GM12878 (cell line): ENCODE measurements around the gene ZNF574. TPM values are rescaled to one million over a fixed set of nuclear protein-coding genes. Genes with fewer than 3 reads are reported as not detected.
A peak's percentile ranks its signal among the peaks of the same experiment; 100 is the strongest.

ENCODE experiments used
- ATF2 ChIP-seq: IDR thresholded peaks from 2 replicates; pipeline ENCODE4 v1.6.1; 2012; ENCODE audit warnings: low read length, inconsistent platforms
- ATF7 ChIP-seq: fragments of 450-650 bp; IDR thresholded peaks from 2 replicates; pipeline ENCODE4 v1.6.1; 2016; ENCODE audit warnings: low read depth, mild to moderate bottlenecking
- DPF2 ChIP-seq: fragments of 450-650 bp; IDR thresholded peaks from 2 replicates; pipeline ENCODE4 v1.6.1; 2017; ENCODE audit warnings: mild to moderate bottlenecking
- E2F8 ChIP-seq: fragments of 450-650 bp; IDR thresholded peaks from 2 replicates; pipeline ENCODE4 v1.6.1; 2018; ENCODE audit warnings: mild to moderate bottlenecking, low read depth, moderate library complexity; ENCODE audit not compliant: partially characterized antibody
- FOXK2 ChIP-seq: fragments of 450-650 bp; IDR thresholded peaks from 2 replicates; pipeline ENCODE4 v1.6.1; 2017; ENCODE audit warnings: mild to moderate bottlenecking, moderate library complexity
- MYC ChIP-seq: IDR thresholded peaks from 2 replicates; pipeline ENCODE4 v1.6.1; 2011; ENCODE audit warnings: mild to moderate bottlenecking, low read length, moderate library complexity, inconsistent platforms; ENCODE audit not compliant: insufficient read depth, insufficient replicate concordance, insufficient read length, severe bottlenecking
- NR2F1 ChIP-seq: fragments of 450-650 bp; conservative IDR thresholded peaks from 2 replicates; pipeline ENCODE4 v1.6.1; 2017; ENCODE audit warnings: mild to moderate bottlenecking
- PAX5 ChIP-seq: IDR thresholded peaks from 2 replicates; pipeline ENCODE4 v1.6.1; 2011; ENCODE audit warnings: low read depth, low read length, borderline replicate concordance
- PML ChIP-seq: IDR thresholded peaks from 2 replicates; pipeline ENCODE4 v1.6.1; 2012; ENCODE audit warnings: low read length, inconsistent platforms
- POLR2AphosphoS5 ChIP-seq: IDR thresholded peaks from 2 replicates; pipeline ENCODE4 v1.6.1; 2011; ENCODE audit warnings: mild to moderate bottlenecking, low read length, inconsistent platforms
- PRDM15 ChIP-seq: fragments of 450-650 bp; formaldehyde crosslinking; IDR thresholded peaks from 2 replicates; pipeline ENCODE4 v1.4.0; 2020; ENCODE audit warnings: mild to moderate bottlenecking, moderate library complexity
- RB1 ChIP-seq: fragments of 450-650 bp; formaldehyde crosslinking; IDR thresholded peaks from 2 replicates; pipeline ENCODE4 v1.6.1; 2017; ENCODE audit warnings: mild to moderate bottlenecking, borderline replicate concordance
- RUNX3 ChIP-seq: IDR thresholded peaks from 2 replicates; pipeline ENCODE4 v1.6.1; 2012; ENCODE audit warnings: low read length, inconsistent platforms
- SUPT20H ChIP-seq: IDR thresholded peaks from 2 replicates; pipeline ENCODE4 v1.6.1; 2011; ENCODE audit warnings: low read depth, mild to moderate bottlenecking, low read length, moderate library complexity, borderline replicate concordance; ENCODE audit not compliant: control insufficient read depth
- SUZ12 ChIP-seq: fragments of 200-600 bp; sonication (generic); IDR thresholded peaks from one replicate; pipeline ENCODE4 v1.6.1; 2018; ENCODE audit warnings: antibody characterized with exemption, mild to moderate bottlenecking; ENCODE audit not compliant: unreplicated experiment
- USF2 ChIP-seq: IDR thresholded peaks from 2 replicates; pipeline ENCODE4 v1.6.1; 2011; ENCODE audit warnings: low read depth, low read length, improper control_type of control experiment, borderline replicate concordance
- ZBTB11 ChIP-seq: fragments of 450-650 bp; formaldehyde crosslinking; IDR thresholded peaks from 2 replicates; pipeline ENCODE4 v1.5.0; 2022; ENCODE audit warnings: mild to moderate bottlenecking, missing genetic modification characterization
- polyA plus RNA-seq, 11 experiments: library from polyadenylated mRNA; depleted of rRNA in 4 of 11; unstranded in 6 of 11; stranded (reverse) in 5 of 11; fragments of >200 nt; fragmentation: Nextera tagmentation in 4 of 11; fragmentation: Illumina TruSeq in 1 of 11; extraction: Ambion mirVana in 4 of 11; extraction: Trizol in 1 of 11; gene quantifications; 1 replicate in 1 of 11; 2 replicates in 10 of 11; pipeline versions ENCODE4 v1.2.1 to v1.2.3, GENCODE V29; 2011 to 2016; ENCODE audit warnings: inconsistent platforms in 2 of 11, missing spikeins in 2 of 11, low read depth in 1 of 11
- total RNA-seq, 4 experiments: library from RNA; depleted of rRNA in 3 of 4; stranded (reverse); fragments of >200 nt in 3 of 4; fragmentation: Illumina TruSeq in 1 of 4; extraction: Trizol in 1 of 4; gene quantifications; 2 replicates each; pipeline versions ENCODE4 v1.2.1 to v1.2.3, GENCODE V29; 2013 to 2021

Gene ZNF574
- total and polyA plus RNA-seq, 10 of the 15 experiments (the other 5 are each of a cell fraction or from before 2014, with no cell fraction given) = 0.32 to 25.6 (median 11.4) TPM

- TF ChIP-seq USF2 = no peak
- TF ChIP-seq ATF2 = no peak
- no peak for TF ChIP-seq MYC
- peak; percentile 94 for TF ChIP-seq ATF7
- TF ChIP-seq PAX5 = no peak
- TF ChIP-seq PRDM15 (CRISPR knock-in tag) = no peak
- no peak for TF ChIP-seq SUPT20H
- no peak for TF ChIP-seq SUZ12
- TF ChIP-seq PML = no peak
- 0 out of 2 replicates have a peak, but pooled peaks have one; percentile 23 for TF ChIP-seq NR2F1
- TF ChIP-seq ZBTB11 (CRISPR knock-in tag) = no peak
- no peak for TF ChIP-seq FOXK2
- TF ChIP-seq RUNX3 = no peak
- TF ChIP-seq POLR2AphosphoS5 = no peak
- peak; percentile 33; the same call in 1 of the 2 replicates for TF ChIP-seq RB1
- TF ChIP-seq E2F8 = no peak
- peak; percentile 61; the same call in 1 of the 2 replicates for TF ChIP-seq DPF2
Observed at GRCh38 chr19:42113641-42114348, 37.8 kb downstream of the ZNF574 start (continued).
